B cell (primary cell): ENCODE results near the gene TOPAZ1. TPM values are rescaled to one million over a fixed set of nuclear protein-coding genes. Genes with fewer than 3 reads are reported as not detected.

Experiments used
- ATAC-seq: fragments of 200-7000 bp; cut with Tn5 transposase; one replicate; pipeline ENCODE4 v1.10.0; 2021; ENCODE audit warnings: low read depth, mild to moderate bottlenecking, moderate number of reproducible peaks, moderate library complexity
- CTCF ChIA-PET: fragments of 350-600 bp; sonication (Branson Sonifier 250); formaldehyde crosslinking; loops from one replicate; lab custom pipeline; 2021; ENCODE audit warnings: antibody characterized with exemption, inconsistent platforms; lab: Charles Lee
- POLR2A ChIA-PET: fragments of 350-600 bp; sonication (Branson Sonifier 250); formaldehyde crosslinking; loops from one replicate; lab custom pipeline; 2021; ENCODE audit warnings: antibody characterized with exemption; lab: Charles Lee
- DNase-seq: peaks from one replicate; pipeline ENCODE4 v3.0.0; 2013
- H2AFZ ChIP-seq: 2 replicates; pipeline ENCODE4 v1.6.1; 2012; ENCODE audit warnings: mild to moderate bottlenecking, low read depth, low read length; ENCODE audit not compliant: insufficient read depth, poor library complexity, severe bottlenecking
- H3K27ac ChIP-seq, 2 donors: 1 replicate in 1 of 2; 2 replicates in 1 of 2; pipeline ENCODE4 v1.5.1; 2012 to 2013; ENCODE audit warnings: low read length in 2 of 2, mild to moderate bottlenecking in 2 of 2, moderate library complexity in 1 of 2
- H3K27me3 ChIP-seq, 4 experiments: fragments of 200-600 bp in 1 of 4; sonication (generic) in 1 of 4; replicated peaks in 1 of 4; 1 replicate in 2 of 4; 2 replicates in 2 of 4; pipeline versions ENCODE4 v1.6.1 to v1.7.0; 2013 to 2016; ENCODE audit warnings: low read length in 3 of 4, mild to moderate bottlenecking in 2 of 4, mixed read lengths in 1 of 4, moderate library complexity in 1 of 4; ENCODE audit not compliant: insufficient read depth in 4 of 4, control insufficient read depth in 3 of 4; ENCODE audit errors: control extremely low read depth in 1 of 4
- H3K36me3 ChIP-seq, 2 experiments: replicated peaks in 1 of 2; 1 replicate in 1 of 2; 2 replicates in 1 of 2; pipeline versions ENCODE4 v1.6.1 to v1.7.1; 2013; ENCODE audit warnings: low read length in 1 of 2; ENCODE audit not compliant: insufficient read depth in 2 of 2, control insufficient read depth in 1 of 2; ENCODE audit errors: control extremely low read depth in 1 of 2, extremely low read depth in 1 of 2
- H3K4me1 ChIP-seq, 2 donors: fragments of 200-600 bp in 1 of 2; sonication (generic) in 1 of 2; 1 replicate in 1 of 2; 2 replicates in 1 of 2; pipeline versions ENCODE4 v1.5.1 to v1.6.1; 2013 to 2017; ENCODE audit warnings: low read length in 2 of 2; ENCODE audit not compliant: control insufficient read depth in 2 of 2, insufficient read depth in 2 of 2
- H3K4me2 ChIP-seq: replicated peaks from 2 replicates; pipeline ENCODE3; 2012; ENCODE audit warnings: mild to moderate bottlenecking, low read depth, low read length; ENCODE audit not compliant: poor library complexity, severe bottlenecking
- H3K4me3 ChIP-seq, 5 experiments: fragments of 200-600 bp in 1 of 5; sonication (generic) in 1 of 5; 1 replicate in 3 of 5; 2 replicates in 2 of 5; pipeline versions ENCODE4 v1.5.1 to v1.7.0; 2011 to 2016; ENCODE audit warnings: low read length in 4 of 5, mild to moderate bottlenecking in 4 of 5, low read depth in 2 of 5, control low read depth in 1 of 5, moderate library complexity in 1 of 5; ENCODE audit not compliant: insufficient read depth in 1 of 5; ENCODE audit errors: control extremely low read depth in 1 of 5, extremely low read depth in 1 of 5
- H3K79me2 ChIP-seq: fragments of 200-600 bp; sonication (generic); one replicate; pipeline ENCODE4 v1.6.0; 2016; ENCODE audit warnings: low read length; ENCODE audit not compliant: control insufficient read depth, insufficient read depth
- H3K9ac ChIP-seq: fragments of 200-600 bp; sonication (generic); 2 replicates; pipeline ENCODE4 v1.6.1; 2017; ENCODE audit warnings: mild to moderate bottlenecking, low read length, moderate library complexity
- H3K9me3 ChIP-seq, 3 donors: one replicate each; pipeline versions ENCODE4 v1.6.1 to v1.7.1; 2013; ENCODE audit warnings: low read length in 2 of 3; ENCODE audit not compliant: control insufficient read depth in 2 of 3, insufficient read depth in 1 of 3; ENCODE audit errors: control extremely low read depth in 1 of 3
- H4K20me1 ChIP-seq: 2 replicates; pipeline ENCODE4 v1.6.0; 2012; ENCODE audit warnings: mild to moderate bottlenecking, low read length; ENCODE audit not compliant: insufficient read depth, control insufficient read depth, poor library complexity, severe bottlenecking
- H3K27ac Mint-ChIP-seq: one replicate; pipeline ENCODE4 v1.8.0; 2021; ENCODE audit warnings: mixed read lengths
- H3K27me3 Mint-ChIP-seq: one replicate; pipeline ENCODE4 v1.8.0; 2021; ENCODE audit warnings: mixed read lengths
- H3K4me1 Mint-ChIP-seq: one replicate; pipeline ENCODE4 v1.8.0; 2021; ENCODE audit warnings: mixed read lengths
- H3K4me3 Mint-ChIP-seq: one replicate; pipeline ENCODE4 v1.8.0; 2021; ENCODE audit warnings: mixed read lengths
- H3K9me3 Mint-ChIP-seq: one replicate; pipeline ENCODE4 v1.8.0; 2022; ENCODE audit warnings: mixed read lengths; ENCODE audit not compliant: insufficient read depth
- CTCF ChIP-seq: fragments of 200-600 bp; IDR thresholded peaks from one replicate; pipeline ENCODE4 v1.8.0; 2022; ENCODE audit warnings: antibody characterized with exemption, mild to moderate bottlenecking
- EZH2 ChIP-seq: IDR thresholded peaks from 2 replicates; pipeline ENCODE4 v1.6.1; 2012; ENCODE audit warnings: borderline replicate concordance, low read depth, mild to moderate bottlenecking, moderate library complexity, low read length; ENCODE audit not compliant: insufficient read depth, poor library complexity, severe bottlenecking
- WGBS: methylation state at CpG from one replicate; pipeline ENCODE4 v1.1.5; 2013; ENCODE audit warnings: missing lambda C conversion rate; ENCODE audit not compliant: insufficient coverage; 5-methylcytosine and 5-hydroxymethylcytosine counted together
- intact Hi-C: fragments of 100-400 bp; cut with micrococcal nuclease; formaldehyde crosslinking; loops from one replicate; pipeline ENCODE4 v1.10.0; 2022
- polyA plus RNA-seq: library from polyadenylated mRNA; depleted of rRNA; stranded (reverse); fragments of >200 nt; gene quantifications from 2 replicates; pipeline ENCODE4 v1.2.3, GENCODE V29; 2012
- total RNA-seq, 2 donors: library from RNA; stranded (reverse); fragments of 120-200 nt in 1 of 2; gene quantifications; 1 replicate in 1 of 2; 2 replicates in 1 of 2; pipeline versions ENCODE4 v1.2.3 to v1.2.4, GENCODE V29; 2013 to 2022

Gene TOPAZ1
- total and polyA plus RNA-seq, 2 donors (not counting 1 experiment from before 2014, with no cell fraction given) = not detected

DNA sequence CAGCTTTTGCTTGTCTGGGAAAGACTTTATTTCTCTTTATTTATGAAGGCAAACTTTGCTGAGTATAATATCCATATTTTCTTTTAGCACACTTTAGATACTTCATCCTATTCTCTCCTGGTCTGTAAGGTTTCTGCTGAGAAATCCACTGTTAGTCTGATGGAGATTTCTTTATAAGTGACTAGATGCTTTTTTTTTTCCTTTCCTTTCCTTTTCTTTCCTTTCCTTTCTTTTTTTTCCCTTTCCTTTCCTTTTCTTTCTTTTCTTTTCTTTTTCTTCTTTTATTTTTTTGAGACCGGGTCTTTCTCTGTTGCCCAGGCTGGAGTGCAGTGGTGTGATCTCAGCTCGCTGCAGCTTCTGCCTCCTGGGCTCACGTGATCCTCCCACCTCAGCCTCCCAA, 38.4 kb downstream of the TOPAZ1 start:
- Mint-ChIP-seq H3K4me1 (no peaks in the 10 kb centered on the region), H3K9me3 (peaks cover 9% of the 10 kb centered on the region), H3K27ac (no peak overlapping the region), H3K27me3 (peaks cover 44% of the 10 kb centered on the region), H3K4me3 (no peak overlapping the region)
- Histone ChIP-seq H3K4me3 (no peak overlapping the region), H3K9me3 (peaks cover 0 to 4% (median 1%) of the 10 kb centered on the region in 3 donors), H2AFZ (no peak overlapping the region), H3K27me3 (peaks cover 0 to 3% (median 0%) of the 10 kb centered on the region in 4 experiments), H3K27ac (no peak overlapping the region), H3K36me3 (no peaks in the 10 kb centered on the region), H3K79me2 (no peaks in the 10 kb centered on the region), H3K9ac (no peak overlapping the region), H4K20me1 (no peaks in the 10 kb centered on the region), H3K4me1 (no peaks in the 10 kb centered on the region), H3K4me2 (no peak overlapping the region)
- POLR2A ChIA-PET = no interaction called here
- TF ChIP-seq CTCF (no peak), EZH2 (no peak)
- no peak for ATAC-seq
- intact Hi-C loops = no loop called here
- CTCF ChIA-PET = no interaction called here
- no CpG with 5 or more reads among the region's 3 CpGs for WGBS
- no peak for DNase-seq

- Histone ChIP-seq H3K27me3 (peaks cover 0 to 3% (median 0%) of the 10 kb centered on the region in 4 experiments), H3K27ac (no peak overlapping the region), H3K4me1 (no peaks in the 10 kb centered on the region), H3K4me3 (no peak overlapping the region), H3K9ac (no peak overlapping the region), H3K36me3 (no peaks in the 10 kb centered on the region), H3K4me2 (no peak overlapping the region), H3K79me2 (no peaks in the 10 kb centered on the region), H4K20me1 (no peaks in the 10 kb centered on the region), H3K9me3 (peaks cover 0 to 4% (median 1%) of the 10 kb centered on the region in 3 donors), H2AFZ (no peak overlapping the region)
- ChIA-PET POLR2A (no interaction called here), CTCF (no interaction called here)
- DNase-seq (no peak), ATAC-seq (no peak)
- 96% methylated on average over 2 of the region's 2 CpGs for WGBS
- H3K4me1 Mint-ChIP-seq = no peaks in the 10 kb centered on the region
- TF ChIP-seq CTCF (no peak), EZH2 (no peak)
- intact Hi-C loops = no loop called here
- H3K9me3 Mint-ChIP-seq = peaks cover 6% of the 10 kb centered on the region
- peaks cover 40% of the 10 kb centered on the region for H3K27me3 Mint-ChIP-seq
- H3K4me3 Mint-ChIP-seq = no peak overlapping the region
- no peak overlapping the region for H3K27ac Mint-ChIP-seq
Observed at GRCh38 chr3:44280631-44281030, 38.9 kb downstream of the TOPAZ1 start.
